ENCODE measurements around the gene GRK2. TPM values are rescaled to one million over a fixed set of nuclear protein-coding genes. Genes with fewer than 3 reads are reported as not detected.

The GRK2 gene
- total and polyA plus RNA-seq, 2 of the 13 experiments (the other 11 are each of a cell fraction or from before 2014, with no cell fraction given), result 31.3 to 42.4 TPM

DNA sequence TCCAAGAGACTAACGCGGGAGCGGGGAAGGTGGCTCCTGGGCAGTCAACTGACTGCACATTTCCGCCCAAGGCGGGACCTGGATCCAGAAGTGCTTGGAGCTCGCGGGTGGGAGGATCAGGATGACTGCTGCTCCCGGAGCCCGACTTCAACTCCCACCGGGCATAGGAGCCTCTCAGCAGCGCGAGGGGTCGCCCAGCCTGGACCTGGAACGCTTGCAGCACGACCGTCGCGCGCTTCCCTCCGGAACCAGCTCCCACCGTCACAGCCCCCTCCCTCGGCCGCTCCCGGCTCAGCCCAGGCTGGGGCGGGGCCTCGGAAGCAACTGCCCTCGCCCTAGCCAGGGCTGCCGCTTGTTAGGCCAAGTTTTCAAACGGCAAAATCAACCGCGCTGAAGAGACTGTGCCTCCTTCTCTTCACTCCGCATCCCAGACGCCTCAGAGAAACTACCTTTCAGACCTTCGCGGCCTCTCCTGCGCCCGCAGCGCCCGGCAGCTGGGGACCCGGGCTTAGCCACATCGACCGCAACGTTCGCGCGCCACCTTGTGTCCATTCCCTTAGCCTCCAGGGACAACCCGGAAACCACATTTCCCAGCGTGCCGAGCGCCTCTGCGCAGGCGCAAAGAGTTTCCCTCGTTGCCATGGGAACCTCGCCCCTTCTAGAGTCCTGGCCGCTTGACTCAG lies 51.1 kb downstream of the GRK2 start (continued):
- TF ChIP-seq, protein P1, sequence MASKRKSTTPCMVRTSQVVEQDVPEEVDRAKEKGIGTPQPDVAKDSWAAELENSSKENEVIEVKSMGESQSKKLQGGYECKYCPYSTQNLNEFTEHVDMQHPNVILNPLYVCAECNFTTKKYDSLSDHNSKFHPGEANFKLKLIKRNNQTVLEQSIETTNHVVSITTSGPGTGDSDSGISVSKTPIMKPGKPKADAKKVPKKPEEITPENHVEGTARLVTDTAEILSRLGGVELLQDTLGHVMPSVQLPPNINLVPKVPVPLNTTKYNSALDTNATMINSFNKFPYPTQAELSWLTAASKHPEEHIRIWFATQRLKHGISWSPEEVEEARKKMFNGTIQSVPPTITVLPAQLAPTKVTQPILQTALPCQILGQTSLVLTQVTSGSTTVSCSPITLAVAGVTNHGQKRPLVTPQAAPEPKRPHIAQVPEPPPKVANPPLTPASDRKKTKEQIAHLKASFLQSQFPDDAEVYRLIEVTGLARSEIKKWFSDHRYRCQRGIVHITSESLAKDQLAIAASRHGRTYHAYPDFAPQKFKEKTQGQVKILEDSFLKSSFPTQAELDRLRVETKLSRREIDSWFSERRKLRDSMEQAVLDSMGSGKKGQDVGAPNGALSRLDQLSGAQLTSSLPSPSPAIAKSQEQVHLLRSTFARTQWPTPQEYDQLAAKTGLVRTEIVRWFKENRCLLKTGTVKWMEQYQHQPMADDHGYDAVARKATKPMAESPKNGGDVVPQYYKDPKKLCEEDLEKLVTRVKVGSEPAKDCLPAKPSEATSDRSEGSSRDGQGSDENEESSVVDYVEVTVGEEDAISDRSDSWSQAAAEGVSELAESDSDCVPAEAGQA (IDR thresholded peaks at IDR 0.05; ENCODE audit: low read depth), result no peak; the same call in 1 of the 2 replicates
- TF ChIP-seq, protein P1 (CRISPR knock-in tag; IDR thresholded peaks at IDR 0.05; ENCODE audit: borderline replicate concordance), result no peak
- TF ChIP-seq FOXA1 (IDR thresholded peaks at IDR 0.05) (no peak), FOXA1 (CRISPR knock-in tag; IDR thresholded peaks at IDR 0.05) (no peak), ZNF101 (CRISPR knock-in tag; IDR thresholded peaks at IDR 0.05; ENCODE audit: borderline replicate concordance, low read depth) (no peak), HMG20A (CRISPR knock-in tag; IDR thresholded peaks at IDR 0.05; ENCODE audit: borderline replicate concordance) (no peak; the same call in 1 of the 2 replicates), NR2C2 (CRISPR knock-in tag; IDR thresholded peaks at IDR 0.05; ENCODE audit: borderline replicate concordance) (peak; percentile 22; the same call in 1 of the 2 replicates), ZBTB3 (CRISPR knock-in tag; IDR thresholded peaks at IDR 0.05; ENCODE audit: borderline replicate concordance, low read depth) (no peak; the same call in 1 of the 2 replicates), HNRNPH1 (optimal IDR thresholded peaks at IDR 0.05; ENCODE audit: low read depth, low read length) (no peak), NR2F6 (IDR thresholded peaks at IDR 0.05) (no peak), NR2F6 (CRISPR knock-in tag; IDR thresholded peaks at IDR 0.05) (peak; percentile 33; the same call in 1 of the 2 replicates), MED1 (CRISPR knock-in tag; IDR thresholded peaks at IDR 0.05) (0 out of 2 replicates have a peak, but pooled peaks have one; percentile 34), ZNF564 (CRISPR knock-in tag; IDR thresholded peaks at IDR 0.05) (0 out of 2 replicates have a peak, but pooled peaks have one; percentile 17), EZH2 (conservative IDR thresholded peaks at IDR 0.05; ENCODE audit: low read depth, low read length) (no peak)
- TF ChIP-seq, protein P2, sequence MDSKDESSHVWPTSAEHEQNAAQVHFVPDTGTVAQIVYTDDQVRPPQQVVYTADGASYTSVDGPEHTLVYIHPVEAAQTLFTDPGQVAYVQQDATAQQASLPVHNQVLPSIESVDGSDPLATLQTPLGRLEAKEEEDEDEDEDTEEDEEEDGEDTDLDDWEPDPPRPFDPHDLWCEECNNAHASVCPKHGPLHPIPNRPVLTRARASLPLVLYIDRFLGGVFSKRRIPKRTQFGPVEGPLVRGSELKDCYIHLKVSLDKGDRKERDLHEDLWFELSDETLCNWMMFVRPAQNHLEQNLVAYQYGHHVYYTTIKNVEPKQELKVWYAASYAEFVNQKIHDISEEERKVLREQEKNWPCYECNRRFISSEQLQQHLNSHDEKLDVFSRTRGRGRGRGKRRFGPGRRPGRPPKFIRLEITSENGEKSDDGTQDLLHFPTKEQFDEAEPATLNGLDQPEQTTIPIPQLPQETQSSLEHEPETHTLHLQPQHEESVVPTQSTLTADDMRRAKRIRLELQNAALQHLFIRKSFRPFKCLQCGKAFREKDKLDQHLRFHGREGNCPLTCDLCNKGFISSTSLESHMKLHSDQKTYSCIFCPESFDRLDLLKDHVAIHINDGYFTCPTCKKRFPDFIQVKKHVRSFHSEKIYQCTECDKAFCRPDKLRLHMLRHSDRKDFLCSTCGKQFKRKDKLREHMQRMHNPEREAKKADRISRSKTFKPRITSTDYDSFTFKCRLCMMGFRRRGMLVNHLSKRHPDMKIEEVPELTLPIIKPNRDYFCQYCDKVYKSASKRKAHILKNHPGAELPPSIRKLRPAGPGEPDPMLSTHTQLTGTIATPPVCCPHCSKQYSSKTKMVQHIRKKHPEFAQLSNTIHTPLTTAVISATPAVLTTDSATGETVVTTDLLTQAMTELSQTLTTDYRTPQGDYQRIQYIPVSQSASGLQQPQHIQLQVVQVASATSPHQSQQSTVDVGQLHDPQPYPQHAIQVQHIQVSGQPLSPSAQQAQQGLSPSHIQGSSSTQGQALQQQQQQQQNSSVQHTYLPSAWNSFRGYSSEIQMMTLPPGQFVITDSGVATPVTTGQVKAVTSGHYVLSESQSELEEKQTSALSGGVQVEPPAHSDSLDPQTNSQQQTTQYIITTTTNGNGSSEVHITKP (CRISPR knock-in tag; IDR thresholded peaks at IDR 0.05; ENCODE audit: low read depth), result 0 out of 2 replicates have a peak, but pooled peaks have one; percentile 24
- TF ChIP-seq, protein P3, sequence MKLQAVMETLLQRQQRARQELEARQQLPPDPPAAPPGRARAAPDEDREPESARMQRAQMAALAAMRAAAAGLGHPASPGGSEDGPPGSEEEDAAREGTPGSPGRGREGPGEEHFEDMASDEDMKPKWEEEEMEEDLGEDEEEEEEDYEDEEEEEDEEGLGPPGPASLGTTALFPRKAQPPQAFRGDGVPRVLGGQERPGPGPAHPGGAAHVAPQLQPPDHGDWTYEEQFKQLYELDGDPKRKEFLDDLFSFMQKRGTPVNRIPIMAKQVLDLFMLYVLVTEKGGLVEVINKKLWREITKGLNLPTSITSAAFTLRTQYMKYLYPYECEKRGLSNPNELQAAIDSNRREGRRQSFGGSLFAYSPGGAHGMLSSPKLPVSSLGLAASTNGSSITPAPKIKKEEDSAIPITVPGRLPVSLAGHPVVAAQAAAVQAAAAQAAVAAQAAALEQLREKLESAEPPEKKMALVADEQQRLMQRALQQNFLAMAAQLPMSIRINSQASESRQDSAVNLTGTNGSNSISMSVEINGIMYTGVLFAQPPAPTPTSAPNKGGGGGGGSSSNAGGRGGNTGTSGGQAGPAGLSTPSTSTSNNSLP (IDR thresholded peaks at IDR 0.05; ENCODE audit: low read depth, low read length), result no peak
- TF ChIP-seq, protein P4, sequence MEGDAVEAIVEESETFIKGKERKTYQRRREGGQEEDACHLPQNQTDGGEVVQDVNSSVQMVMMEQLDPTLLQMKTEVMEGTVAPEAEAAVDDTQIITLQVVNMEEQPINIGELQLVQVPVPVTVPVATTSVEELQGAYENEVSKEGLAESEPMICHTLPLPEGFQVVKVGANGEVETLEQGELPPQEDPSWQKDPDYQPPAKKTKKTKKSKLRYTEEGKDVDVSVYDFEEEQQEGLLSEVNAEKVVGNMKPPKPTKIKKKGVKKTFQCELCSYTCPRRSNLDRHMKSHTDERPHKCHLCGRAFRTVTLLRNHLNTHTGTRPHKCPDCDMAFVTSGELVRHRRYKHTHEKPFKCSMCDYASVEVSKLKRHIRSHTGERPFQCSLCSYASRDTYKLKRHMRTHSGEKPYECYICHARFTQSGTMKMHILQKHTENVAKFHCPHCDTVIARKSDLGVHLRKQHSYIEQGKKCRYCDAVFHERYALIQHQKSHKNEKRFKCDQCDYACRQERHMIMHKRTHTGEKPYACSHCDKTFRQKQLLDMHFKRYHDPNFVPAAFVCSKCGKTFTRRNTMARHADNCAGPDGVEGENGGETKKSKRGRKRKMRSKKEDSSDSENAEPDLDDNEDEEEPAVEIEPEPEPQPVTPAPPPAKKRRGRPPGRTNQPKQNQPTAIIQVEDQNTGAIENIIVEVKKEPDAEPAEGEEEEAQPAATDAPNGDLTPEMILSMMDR (CRISPR knock-in tag; IDR thresholded peaks at IDR 0.05), result peak; percentile 100

All from HepG2 (cell line).